Measurements from ENCODE around the gene PDE4D. TPM values are rescaled to one million over a fixed set of nuclear protein-coding genes. Genes with fewer than 3 reads are reported as not detected.

The PDE4D gene
- total RNA-seq, 2 experiments from 2014 or later, result 0.50 to 0.51 TPM

DNA sequence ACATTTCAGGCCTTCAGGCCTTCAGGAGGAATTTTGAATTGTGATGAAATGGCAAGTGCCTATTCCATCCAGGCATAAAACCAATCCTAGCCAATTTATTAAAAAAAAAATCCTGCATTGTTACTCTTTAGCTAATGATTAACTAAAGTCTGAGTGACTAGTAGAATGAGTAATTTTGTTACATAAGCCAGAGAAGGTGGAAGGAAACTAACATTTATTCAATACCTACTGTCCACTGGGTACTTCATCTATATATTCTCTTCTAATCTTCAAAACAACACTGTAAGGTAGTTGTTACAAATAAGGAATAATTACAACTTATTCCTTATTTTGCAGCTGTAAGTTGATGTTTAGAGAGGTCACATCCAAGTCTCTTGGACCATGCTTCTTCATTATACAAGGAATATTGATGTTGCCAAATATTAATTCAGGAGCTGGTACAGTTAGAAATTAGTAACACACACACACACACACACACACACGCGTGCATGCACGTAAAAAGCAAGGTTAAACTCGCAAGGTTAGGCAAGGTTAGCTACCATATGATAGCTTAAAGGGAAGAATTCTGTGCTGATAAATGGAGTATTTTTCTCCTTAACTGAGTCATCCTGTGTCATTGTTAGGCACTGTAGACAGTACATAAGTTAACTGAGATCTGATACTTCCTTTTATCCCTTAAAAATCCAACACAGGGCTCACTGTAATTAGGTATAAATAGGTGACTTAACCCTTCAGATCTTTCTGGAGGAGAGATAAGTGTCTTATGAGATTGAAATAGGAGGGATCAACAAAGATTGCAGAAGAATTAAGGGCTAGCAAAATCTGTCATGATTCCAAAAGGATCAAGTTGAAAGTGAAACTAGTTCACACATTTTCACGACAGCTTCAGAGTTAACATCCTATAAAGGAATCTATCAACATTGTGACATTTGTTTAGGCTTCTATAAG lies 596.9 kb downstream of the PDE4D start:
- H3K9me2 ChIP-seq (ENCODE audit: insufficient read depth, low read length), result no peaks in the 10 kb centered on the region
- no peak for DNase-seq (ENCODE audit: low spot score)
- no peak overlapping the region for H3K27ac ChIP-seq (ENCODE audit: low read depth, low read length, poor library complexity, severe bottlenecking)
- no TSS peak for BruUV-seq (replicated peaks)
- no peak overlapping the region for H3K4me3 ChIP-seq (ENCODE audit: low read depth, low read length, poor library complexity, severe bottlenecking)
- H3K36me3 ChIP-seq (ENCODE audit: insufficient read depth, low read length), result no peaks in the 10 kb centered on the region
- H3K4me1 ChIP-seq (ENCODE audit: insufficient read depth, low read length, poor library complexity, severe bottlenecking), result no peaks in the 10 kb centered on the region
- POLR2A ChIA-PET, result interaction anchor here (0.7 kb wide), 2 partner anchors 367 to 403 kb away, joined by 3 to 4 read pairs; no protein-coding TSS in a partner anchor
- no peaks in the 10 kb centered on the region for H3K79me2 ChIP-seq (ENCODE audit: insufficient read depth, low read depth, low read length)
- no peak overlapping the region for H3K4me2 ChIP-seq (ENCODE audit: low read length)
- no peak for TF ChIP-seq EZH2phosphoT487 (IDR thresholded peaks at IDR 0.05; ENCODE audit: borderline replicate concordance, low read depth, low read length)
- TF ChIP-seq, protein P1, sequence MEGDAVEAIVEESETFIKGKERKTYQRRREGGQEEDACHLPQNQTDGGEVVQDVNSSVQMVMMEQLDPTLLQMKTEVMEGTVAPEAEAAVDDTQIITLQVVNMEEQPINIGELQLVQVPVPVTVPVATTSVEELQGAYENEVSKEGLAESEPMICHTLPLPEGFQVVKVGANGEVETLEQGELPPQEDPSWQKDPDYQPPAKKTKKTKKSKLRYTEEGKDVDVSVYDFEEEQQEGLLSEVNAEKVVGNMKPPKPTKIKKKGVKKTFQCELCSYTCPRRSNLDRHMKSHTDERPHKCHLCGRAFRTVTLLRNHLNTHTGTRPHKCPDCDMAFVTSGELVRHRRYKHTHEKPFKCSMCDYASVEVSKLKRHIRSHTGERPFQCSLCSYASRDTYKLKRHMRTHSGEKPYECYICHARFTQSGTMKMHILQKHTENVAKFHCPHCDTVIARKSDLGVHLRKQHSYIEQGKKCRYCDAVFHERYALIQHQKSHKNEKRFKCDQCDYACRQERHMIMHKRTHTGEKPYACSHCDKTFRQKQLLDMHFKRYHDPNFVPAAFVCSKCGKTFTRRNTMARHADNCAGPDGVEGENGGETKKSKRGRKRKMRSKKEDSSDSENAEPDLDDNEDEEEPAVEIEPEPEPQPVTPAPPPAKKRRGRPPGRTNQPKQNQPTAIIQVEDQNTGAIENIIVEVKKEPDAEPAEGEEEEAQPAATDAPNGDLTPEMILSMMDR (conservative IDR thresholded peaks at IDR 0.05; ENCODE audit: low read length), result no peak
- no peak overlapping the region for H2AFZ ChIP-seq (ENCODE audit: low read length)
- intact Hi-C loops (cut with micrococcal nuclease; ENCODE audit: unreplicated experiment), result no loop called here
- H4K20me1 ChIP-seq (ENCODE audit: insufficient read depth, low read length), result no peaks in the 10 kb centered on the region
- CTCF ChIA-PET (ENCODE audit: unreplicated experiment), result no interaction called here
- no peaks in the 10 kb centered on the region for H3K9me3 ChIP-seq (ENCODE audit: low read length)

DNA sequence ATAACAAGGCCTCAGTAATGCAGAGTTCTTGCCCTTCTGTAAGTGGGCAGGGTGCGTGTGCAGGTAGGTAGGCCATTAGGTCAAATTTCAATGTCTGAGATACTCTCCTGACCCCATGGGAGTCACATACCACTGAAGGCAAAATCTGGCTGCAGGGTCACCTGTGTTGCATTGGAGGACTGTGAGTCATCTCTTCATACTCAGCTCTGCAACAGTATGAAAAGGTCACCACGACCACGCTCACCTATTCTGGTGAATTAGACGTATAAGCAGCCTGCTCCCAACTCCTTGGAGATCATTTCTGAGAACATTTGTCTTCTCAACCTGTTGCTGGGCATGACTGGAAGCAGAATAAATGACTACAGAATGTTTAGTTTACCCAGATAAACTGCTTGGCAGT lies 599.8 kb downstream of the PDE4D start:
- Histone ChIP-seq H3K27ac (ENCODE audit: low read depth, low read length, poor library complexity, severe bottlenecking) (no peak overlapping the region), H2AFZ (ENCODE audit: low read length) (no peak overlapping the region), H3K4me3 (ENCODE audit: low read depth, low read length, poor library complexity, severe bottlenecking) (no peak overlapping the region), H3K79me2 (ENCODE audit: insufficient read depth, low read depth, low read length) (no peaks in the 10 kb centered on the region), H3K4me2 (ENCODE audit: low read length) (no peak overlapping the region), H3K4me1 (ENCODE audit: insufficient read depth, low read length, poor library complexity, severe bottlenecking) (no peaks in the 10 kb centered on the region), H3K36me3 (ENCODE audit: insufficient read depth, low read length) (no peaks in the 10 kb centered on the region), H3K9me3 (ENCODE audit: low read length) (no peaks in the 10 kb centered on the region), H4K20me1 (ENCODE audit: insufficient read depth, low read length) (no peaks in the 10 kb centered on the region), H3K9me2 (ENCODE audit: insufficient read depth, low read length) (no peaks in the 10 kb centered on the region)
- no TSS peak for BruUV-seq (replicated peaks)
- DNase-seq (ENCODE audit: low spot score), result no peak
- intact Hi-C loops (cut with micrococcal nuclease; ENCODE audit: unreplicated experiment), result no loop called here
- TF ChIP-seq EZH2phosphoT487 (IDR thresholded peaks at IDR 0.05; ENCODE audit: borderline replicate concordance, low read depth, low read length), result no peak
- TF ChIP-seq, protein P1 (conservative IDR thresholded peaks at IDR 0.05; ENCODE audit: low read length), result no peak
- CTCF ChIA-PET (ENCODE audit: unreplicated experiment), result no interaction called here
- POLR2A ChIA-PET, result no interaction called here

DNA sequence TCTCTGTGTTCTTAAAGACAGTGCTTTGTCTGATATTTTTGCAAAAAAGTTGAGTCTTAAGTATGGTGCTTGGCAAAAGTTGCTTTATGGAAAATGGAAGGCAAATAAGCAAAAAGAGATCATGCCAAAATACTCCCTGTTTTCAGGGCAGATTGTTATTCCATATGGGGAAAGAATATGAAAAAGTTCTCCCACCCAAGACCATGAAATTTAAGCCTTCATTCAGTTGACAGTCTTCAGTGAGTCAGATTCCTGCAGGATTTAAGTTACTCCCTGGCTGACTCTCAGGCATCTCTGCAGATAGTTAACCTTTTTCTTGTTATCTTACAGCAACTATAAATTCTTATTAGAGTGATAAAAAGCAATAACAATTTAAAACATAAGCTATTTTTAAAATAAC lies 601.6 kb downstream of the PDE4D start:
- H3K9me2 ChIP-seq (ENCODE audit: insufficient read depth, low read length), result no peaks in the 10 kb centered on the region
- TF ChIP-seq EZH2phosphoT487 (IDR thresholded peaks at IDR 0.05; ENCODE audit: borderline replicate concordance, low read depth, low read length), result no peak
- TF ChIP-seq, protein P1 (conservative IDR thresholded peaks at IDR 0.05; ENCODE audit: low read length), result no peak
- H3K27ac ChIP-seq (ENCODE audit: low read depth, low read length, poor library complexity, severe bottlenecking), result no peak overlapping the region
- H3K9me3 ChIP-seq (ENCODE audit: low read length), result no peaks in the 10 kb centered on the region
- ChIA-PET POLR2A (interaction anchor here (0.6 kb wide), 1 partner anchor 346 kb away, joined by 3 read pairs; no protein-coding TSS in a partner anchor), CTCF (ENCODE audit: unreplicated experiment) (no interaction called here)
- no peak overlapping the region for H2AFZ ChIP-seq (ENCODE audit: low read length)
- H3K36me3 ChIP-seq (ENCODE audit: insufficient read depth, low read length), result no peaks in the 10 kb centered on the region
- H4K20me1 ChIP-seq (ENCODE audit: insufficient read depth, low read length), result no peaks in the 10 kb centered on the region
- BruUV-seq (replicated peaks), result no TSS peak
- H3K4me2 ChIP-seq (ENCODE audit: low read length), result no peak overlapping the region
- no peak for DNase-seq (ENCODE audit: low spot score)
- no peak overlapping the region for H3K4me3 ChIP-seq (ENCODE audit: low read depth, low read length, poor library complexity, severe bottlenecking)
- H3K4me1 ChIP-seq (ENCODE audit: insufficient read depth, low read length, poor library complexity, severe bottlenecking), result no peaks in the 10 kb centered on the region
- intact Hi-C loops (cut with micrococcal nuclease; ENCODE audit: unreplicated experiment), result no loop called here
- H3K79me2 ChIP-seq (ENCODE audit: insufficient read depth, low read depth, low read length), result no peaks in the 10 kb centered on the region
